ENCODE data around the gene IFI6.

The IFI6 gene

DNA sequence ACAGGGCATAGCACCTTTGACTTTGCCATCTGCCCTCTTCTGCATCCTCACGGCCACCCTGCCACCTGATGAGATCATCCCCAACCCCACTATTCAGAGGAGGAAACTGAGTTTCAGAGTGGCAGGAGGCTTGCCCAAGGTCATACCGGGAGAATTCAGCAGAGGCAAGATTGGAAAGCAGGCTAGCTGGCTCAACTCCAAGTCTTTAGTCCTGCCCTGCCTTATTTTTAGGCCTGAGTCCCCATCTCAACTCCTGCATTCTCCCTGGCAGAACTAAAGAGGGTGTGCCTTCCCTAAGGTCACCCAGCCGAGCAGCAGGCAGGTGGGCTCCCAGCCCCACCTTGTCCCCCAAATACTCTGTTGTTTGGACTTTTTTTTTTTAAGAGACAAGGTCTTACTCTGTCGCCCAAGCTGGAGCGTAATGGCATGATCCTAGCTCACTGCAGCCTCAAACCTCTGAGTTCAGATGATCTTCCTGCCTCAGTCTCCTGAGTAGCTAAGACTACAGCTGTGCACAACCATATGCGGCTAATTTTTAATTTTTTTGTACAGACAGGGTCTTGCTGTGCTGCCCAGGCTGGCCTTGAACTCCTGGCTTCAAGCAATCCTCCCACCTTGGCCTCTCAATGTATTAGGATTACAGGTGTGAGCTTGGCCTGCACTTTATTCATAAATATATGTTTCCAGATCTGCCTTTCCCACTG, 23.2 kb downstream of the IFI6 start:
- TF ChIP-seq ZBTB7A (IDR thresholded peaks at IDR 0.05; ENCODE audit: low read depth) (no peak), RAD21 (IDR thresholded peaks at IDR 0.05; ENCODE audit: low read depth) (no peak), FOXM1 (IDR thresholded peaks at IDR 0.05; ENCODE audit: borderline replicate concordance, low read depth) (no peak), TCF12 (IDR thresholded peaks at IDR 0.05; ENCODE audit: low read depth) (no peak), EGR1 (IDR thresholded peaks at IDR 0.05) (no peak), CEBPB (IDR thresholded peaks at IDR 0.05) (no peak), TEAD4 (IDR thresholded peaks at IDR 0.05) (no peak), NFIC (IDR thresholded peaks at IDR 0.05) (no peak), EP300 (IDR thresholded peaks at IDR 0.05; ENCODE audit: borderline replicate concordance) (no peak), YY1 (IDR thresholded peaks at IDR 0.05; ENCODE audit: low read depth) (no peak), TAF1 (IDR thresholded peaks at IDR 0.05; ENCODE audit: low read depth) (no peak), CREB1 (IDR thresholded peaks at IDR 0.05; ENCODE audit: low read depth) (no peak)
- TF ChIP-seq, protein P1, sequence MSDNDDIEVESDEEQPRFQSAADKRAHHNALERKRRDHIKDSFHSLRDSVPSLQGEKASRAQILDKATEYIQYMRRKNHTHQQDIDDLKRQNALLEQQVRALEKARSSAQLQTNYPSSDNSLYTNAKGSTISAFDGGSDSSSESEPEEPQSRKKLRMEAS (IDR thresholded peaks at IDR 0.05): no peak
- TF ChIP-seq, protein P2, sequence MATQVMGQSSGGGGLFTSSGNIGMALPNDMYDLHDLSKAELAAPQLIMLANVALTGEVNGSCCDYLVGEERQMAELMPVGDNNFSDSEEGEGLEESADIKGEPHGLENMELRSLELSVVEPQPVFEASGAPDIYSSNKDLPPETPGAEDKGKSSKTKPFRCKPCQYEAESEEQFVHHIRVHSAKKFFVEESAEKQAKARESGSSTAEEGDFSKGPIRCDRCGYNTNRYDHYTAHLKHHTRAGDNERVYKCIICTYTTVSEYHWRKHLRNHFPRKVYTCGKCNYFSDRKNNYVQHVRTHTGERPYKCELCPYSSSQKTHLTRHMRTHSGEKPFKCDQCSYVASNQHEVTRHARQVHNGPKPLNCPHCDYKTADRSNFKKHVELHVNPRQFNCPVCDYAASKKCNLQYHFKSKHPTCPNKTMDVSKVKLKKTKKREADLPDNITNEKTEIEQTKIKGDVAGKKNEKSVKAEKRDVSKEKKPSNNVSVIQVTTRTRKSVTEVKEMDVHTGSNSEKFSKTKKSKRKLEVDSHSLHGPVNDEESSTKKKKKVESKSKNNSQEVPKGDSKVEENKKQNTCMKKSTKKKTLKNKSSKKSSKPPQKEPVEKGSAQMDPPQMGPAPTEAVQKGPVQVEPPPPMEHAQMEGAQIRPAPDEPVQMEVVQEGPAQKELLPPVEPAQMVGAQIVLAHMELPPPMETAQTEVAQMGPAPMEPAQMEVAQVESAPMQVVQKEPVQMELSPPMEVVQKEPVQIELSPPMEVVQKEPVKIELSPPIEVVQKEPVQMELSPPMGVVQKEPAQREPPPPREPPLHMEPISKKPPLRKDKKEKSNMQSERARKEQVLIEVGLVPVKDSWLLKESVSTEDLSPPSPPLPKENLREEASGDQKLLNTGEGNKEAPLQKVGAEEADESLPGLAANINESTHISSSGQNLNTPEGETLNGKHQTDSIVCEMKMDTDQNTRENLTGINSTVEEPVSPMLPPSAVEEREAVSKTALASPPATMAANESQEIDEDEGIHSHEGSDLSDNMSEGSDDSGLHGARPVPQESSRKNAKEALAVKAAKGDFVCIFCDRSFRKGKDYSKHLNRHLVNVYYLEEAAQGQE (IDR thresholded peaks at IDR 0.05; ENCODE audit: low read depth): no peak
- TF ChIP-seq, protein P3, sequence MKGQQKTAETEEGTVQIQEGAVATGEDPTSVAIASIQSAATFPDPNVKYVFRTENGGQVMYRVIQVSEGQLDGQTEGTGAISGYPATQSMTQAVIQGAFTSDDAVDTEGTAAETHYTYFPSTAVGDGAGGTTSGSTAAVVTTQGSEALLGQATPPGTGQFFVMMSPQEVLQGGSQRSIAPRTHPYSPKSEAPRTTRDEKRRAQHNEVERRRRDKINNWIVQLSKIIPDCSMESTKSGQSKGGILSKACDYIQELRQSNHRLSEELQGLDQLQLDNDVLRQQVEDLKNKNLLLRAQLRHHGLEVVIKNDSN (IDR thresholded peaks at IDR 0.05): no peak

DNA sequence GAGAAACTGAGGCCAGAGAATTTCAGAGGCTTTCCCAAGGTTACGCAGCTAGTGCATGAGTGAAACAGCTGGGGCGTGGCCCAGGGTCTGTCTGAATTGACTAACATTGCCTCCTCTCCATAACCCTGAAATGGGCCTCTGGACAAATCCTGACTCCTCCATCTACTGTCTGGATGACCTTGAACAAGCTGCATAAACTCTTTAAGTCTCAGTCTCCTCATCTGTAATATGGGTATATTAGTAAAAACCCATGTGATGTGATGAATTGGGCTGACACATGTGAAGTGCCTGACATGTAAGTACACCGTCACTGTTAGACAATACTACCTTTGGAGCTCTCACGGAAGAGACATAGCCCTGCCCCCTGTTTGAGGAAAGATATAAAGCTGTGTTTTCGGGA, 24.7 kb downstream of the IFI6 start:
- no peak for TF ChIP-seq EGR1 (IDR thresholded peaks at IDR 0.05)
- no peak for TF ChIP-seq TCF12 (IDR thresholded peaks at IDR 0.05; ENCODE audit: low read depth)
- no peak for TF ChIP-seq YY1 (IDR thresholded peaks at IDR 0.05; ENCODE audit: low read depth)
- TF ChIP-seq, protein P3 (IDR thresholded peaks at IDR 0.05): no peak
- TF ChIP-seq NFIC (IDR thresholded peaks at IDR 0.05): no peak
- TF ChIP-seq TEAD4 (IDR thresholded peaks at IDR 0.05): no peak
- TF ChIP-seq CREB1 (IDR thresholded peaks at IDR 0.05; ENCODE audit: low read depth): no peak
- TF ChIP-seq CEBPB (IDR thresholded peaks at IDR 0.05): no peak
- TF ChIP-seq, protein P2 (IDR thresholded peaks at IDR 0.05; ENCODE audit: low read depth): no peak
- TF ChIP-seq ZBTB7A (IDR thresholded peaks at IDR 0.05; ENCODE audit: low read depth): no peak
- TF ChIP-seq FOXM1 (IDR thresholded peaks at IDR 0.05; ENCODE audit: borderline replicate concordance, low read depth): no peak
- TF ChIP-seq, protein P1 (IDR thresholded peaks at IDR 0.05): no peak
- TF ChIP-seq EP300 (IDR thresholded peaks at IDR 0.05; ENCODE audit: borderline replicate concordance): no peak
- no peak for TF ChIP-seq RAD21 (IDR thresholded peaks at IDR 0.05; ENCODE audit: low read depth)
- TF ChIP-seq TAF1 (IDR thresholded peaks at IDR 0.05; ENCODE audit: low read depth): no peak

DNA sequence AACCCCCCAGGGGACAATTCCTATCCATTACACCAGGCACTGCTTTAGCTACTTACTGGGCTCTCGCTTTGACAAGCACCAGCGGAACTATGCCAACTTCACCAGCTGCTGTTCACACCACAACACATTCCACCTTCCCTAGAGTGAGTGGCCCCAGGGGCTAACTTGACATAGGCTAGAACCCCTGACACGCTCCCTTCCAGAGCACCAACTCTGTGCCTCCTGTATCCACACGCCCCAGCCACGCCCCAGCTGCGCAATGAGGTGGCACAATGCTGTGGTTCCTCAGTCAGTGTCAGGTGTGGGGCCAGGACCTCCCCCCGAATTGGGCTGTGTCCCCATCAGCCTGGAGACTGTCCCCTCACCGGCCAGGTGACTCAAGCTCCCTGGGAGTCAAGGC, 25.3 kb downstream of the IFI6 start:
- TF ChIP-seq TAF1 (IDR thresholded peaks at IDR 0.05; ENCODE audit: low read depth) (no peak), EGR1 (IDR thresholded peaks at IDR 0.05) (no peak), CEBPB (IDR thresholded peaks at IDR 0.05) (no peak), YY1 (IDR thresholded peaks at IDR 0.05; ENCODE audit: low read depth) (no peak), EP300 (IDR thresholded peaks at IDR 0.05; ENCODE audit: borderline replicate concordance) (no peak), CREB1 (IDR thresholded peaks at IDR 0.05; ENCODE audit: low read depth) (no peak)
- TF ChIP-seq, protein P2 (IDR thresholded peaks at IDR 0.05; ENCODE audit: low read depth): no peak

DNA sequence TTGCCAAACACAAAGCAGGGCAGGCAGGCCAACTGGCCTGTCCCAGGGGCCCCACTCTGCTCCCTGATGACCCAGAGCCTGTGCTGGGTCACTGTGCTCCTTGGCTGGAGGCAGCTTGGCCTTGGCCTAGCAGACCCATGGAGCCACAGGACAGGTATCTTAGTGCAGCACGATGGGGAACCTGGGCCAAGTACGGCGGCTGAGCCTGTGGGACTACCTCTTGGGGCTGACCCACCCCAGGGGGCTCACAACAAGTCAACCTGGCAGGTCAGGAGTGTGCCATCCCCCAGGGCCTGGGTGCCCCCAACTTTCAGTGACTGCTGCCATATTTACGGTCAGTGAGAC, 26.9 kb downstream of the IFI6 start:
- no peak for TF ChIP-seq YY1 (IDR thresholded peaks at IDR 0.05; ENCODE audit: low read depth)
- TF ChIP-seq, protein P3 (IDR thresholded peaks at IDR 0.05): no peak
- no peak for TF ChIP-seq FOXM1 (IDR thresholded peaks at IDR 0.05; ENCODE audit: borderline replicate concordance, low read depth)
- TF ChIP-seq RAD21 (IDR thresholded peaks at IDR 0.05; ENCODE audit: low read depth): no peak
- no peak for TF ChIP-seq NFIC (IDR thresholded peaks at IDR 0.05)
- no peak for TF ChIP-seq CEBPB (IDR thresholded peaks at IDR 0.05)
- no peak for TF ChIP-seq EGR1 (IDR thresholded peaks at IDR 0.05)
- no peak for TF ChIP-seq TAF1 (IDR thresholded peaks at IDR 0.05; ENCODE audit: low read depth)
- TF ChIP-seq, protein P2 (IDR thresholded peaks at IDR 0.05; ENCODE audit: low read depth): no peak
- no peak for TF ChIP-seq TCF12 (IDR thresholded peaks at IDR 0.05; ENCODE audit: low read depth)
- no peak for TF ChIP-seq CREB1 (IDR thresholded peaks at IDR 0.05; ENCODE audit: low read depth)
- TF ChIP-seq, protein P1 (IDR thresholded peaks at IDR 0.05): no peak
